SK-N-SH (cell line): Measurements from ENCODE around the gene STK16. TPM values are rescaled to one million over a fixed set of nuclear protein-coding genes. Genes with fewer than 3 reads are reported as not detected.

Experiments used
- CTCF ChIA-PET: fragments of 300-600, 350-600 bp; formaldehyde crosslinking; extraction: SDS; loops from one replicate; lab custom pipeline; 2021; lab: Yijun Ruan, JAX
- POLR2A ChIA-PET: fragments of 350-600 bp; sonication (Branson Sonifier 250); formaldehyde crosslinking; extraction: SDS; loops from one replicate; lab custom pipeline; 2020; ENCODE audit warnings: antibody characterized with exemption, inconsistent platforms; lab: Yijun Ruan, JAX
- DNase-seq: peaks from one replicate; pipeline ENCODE4 v3.0.0; 2012
- H2AFZ ChIP-seq: fragments of 200-600 bp; sonication (generic); 2 replicates; pipeline ENCODE4 v1.8.1; 2016; ENCODE audit warnings: antibody characterized with exemption, mild to moderate bottlenecking, low read depth
- H3F3A ChIP-seq: fragments of 200-600 bp; sonication (generic); replicated peaks from 2 replicates; pipeline ENCODE3; 2016; ENCODE audit warnings: antibody characterized with exemption, mild to moderate bottlenecking; ENCODE audit not compliant: insufficient read depth
- H3K27ac ChIP-seq, 2 experiments: fragments of 200-500 bp in 1 of 2; fragments of 200-600 bp in 1 of 2; sonication (Bioruptor generic) in 1 of 2; sonication (generic), shearing (Covaris generic) in 1 of 2; 2 replicates each; pipeline versions ENCODE4 v1.5.1 to v1.6.1; 2014 to 2016; ENCODE audit warnings: low read depth in 2 of 2, inconsistent platforms in 1 of 2, low read length in 1 of 2, mild to moderate bottlenecking in 1 of 2, mixed read lengths in 1 of 2
- H3K27me3 ChIP-seq: fragments of 200-600 bp; sonication (generic), shearing (Covaris generic); 2 replicates; pipeline ENCODE4 v1.6.1; 2016; ENCODE audit warnings: mixed run types; ENCODE audit not compliant: insufficient read depth
- H3K36me3 ChIP-seq, 2 experiments: fragments of 200-500 bp in 1 of 2; fragments of 200-600 bp in 1 of 2; sonication (Bioruptor generic) in 1 of 2; sonication (generic) in 1 of 2; replicated peaks in 1 of 2; 2 replicates each; pipeline versions ENCODE3 to v1.5.1; 2014 to 2016; ENCODE audit warnings: low read length in 1 of 2, mild to moderate bottlenecking in 1 of 2; ENCODE audit not compliant: insufficient read depth in 2 of 2, control insufficient read depth in 1 of 2
- H3K4me1 ChIP-seq, 2 experiments: fragments of 200-500 bp in 1 of 2; fragments of 200-600 bp in 1 of 2; sonication (Bioruptor generic) in 1 of 2; sonication (generic), shearing (Covaris generic) in 1 of 2; 2 replicates each; pipeline versions ENCODE4 v1.5.1 to v1.6.1; 2014 to 2016; ENCODE audit warnings: low read depth in 1 of 2, low read length in 1 of 2, mixed run types in 1 of 2; ENCODE audit not compliant: insufficient read depth in 2 of 2, control insufficient read depth in 1 of 2
- H3K4me2 ChIP-seq: fragments of 200-600 bp; sonication (generic), shearing (Covaris generic); 2 replicates; pipeline ENCODE4 v1.6.1; 2017; ENCODE audit warnings: mixed run types
- H3K4me3 ChIP-seq, 2 experiments: fragments of 200-500 bp in 1 of 2; fragments of 200-600 bp in 1 of 2; sonication (Bioruptor generic) in 1 of 2; sonication (generic), shearing (Covaris generic) in 1 of 2; 2 replicates each; pipeline versions ENCODE4 v1.5.1 to v1.8.1; 2014 to 2016; ENCODE audit warnings: low read depth in 2 of 2, inconsistent platforms in 1 of 2, low read length in 1 of 2, mild to moderate bottlenecking in 1 of 2, mixed read lengths in 1 of 2, moderate library complexity in 1 of 2
- H3K79me2 ChIP-seq: fragments of 200-600 bp; sonication (generic); 2 replicates; pipeline ENCODE4 v1.8.1; 2017; ENCODE audit warnings: mild to moderate bottlenecking; ENCODE audit not compliant: insufficient read depth
- H3K9ac ChIP-seq: fragments of 200-600 bp; sonication (generic); 2 replicates; pipeline ENCODE4 v1.6.1; 2017; ENCODE audit warnings: mixed run types
- H3K9me2 ChIP-seq: fragments of 200-600 bp; sonication (generic); 2 replicates; pipeline ENCODE4 v1.6.1; 2017; ENCODE audit warnings: mixed run types
- H3K9me3 ChIP-seq: fragments of 200-600 bp; sonication (generic); 2 replicates; pipeline ENCODE4 v1.6.1; 2017; ENCODE audit warnings: mixed run types, mild to moderate bottlenecking, moderate library complexity
- H4K20me1 ChIP-seq: fragments of 200-600 bp; sonication (generic); 2 replicates; pipeline ENCODE4 v1.6.1; 2017; ENCODE audit warnings: mild to moderate bottlenecking, mixed run types; ENCODE audit not compliant: insufficient read depth
- CHD2 ChIP-seq: fragments of 150-350 bp; IDR thresholded peaks from 2 replicates; pipeline ENCODE4 v1.6.1; 2018; ENCODE audit warnings: low read length; ENCODE audit not compliant: partially characterized antibody
- ELF1 ChIP-seq: IDR thresholded peaks from 2 replicates; pipeline ENCODE4 v1.4.0; 2012
- FOXJ3 ChIP-seq: sonication (generic); formaldehyde crosslinking; IDR thresholded peaks from 2 replicates; pipeline ENCODE4 v1.5.1; 2020; ENCODE audit warnings: mild to moderate bottlenecking, missing genetic modification reagents
- FOXM1 ChIP-seq: IDR thresholded peaks from 2 replicates; pipeline ENCODE4 v1.4.0; 2012; ENCODE audit warnings: low read depth, mild to moderate bottlenecking
- GABPA ChIP-seq: IDR thresholded peaks from 2 replicates; pipeline ENCODE4 v1.4.0; 2012; ENCODE audit warnings: low read depth, mild to moderate bottlenecking
- MEF2A ChIP-seq: IDR thresholded peaks from 2 replicates; pipeline ENCODE4 v1.4.0; 2012; ENCODE audit warnings: low read depth, borderline replicate concordance
- MXI1 ChIP-seq: IDR thresholded peaks from 2 replicates; pipeline ENCODE4 v1.6.1; 2012; ENCODE audit warnings: mild to moderate bottlenecking, low read depth, low read length, improper control_type of control experiment
- NFIC ChIP-seq: IDR thresholded peaks from 2 replicates; pipeline ENCODE4 v1.4.0; 2012; ENCODE audit warnings: borderline replicate concordance
- NRF1 ChIP-seq: IDR thresholded peaks from 2 replicates; pipeline ENCODE4 v1.6.1; 2012; ENCODE audit warnings: low read depth, mild to moderate bottlenecking, low read length
- POLR2AphosphoS5 ChIP-seq: IDR thresholded peaks from 2 replicates; pipeline ENCODE4 v1.6.1; 2012; ENCODE audit warnings: low read depth, low read length
- RFX5 ChIP-seq: IDR thresholded peaks from 2 replicates; pipeline ENCODE4 v1.6.1; 2012; ENCODE audit warnings: mild to moderate bottlenecking, improper control_type of control experiment, low read length
- RXRA ChIP-seq: IDR thresholded peaks from 2 replicates; pipeline ENCODE4 v1.4.0; 2012; ENCODE audit warnings: low read depth, mild to moderate bottlenecking, borderline replicate concordance
- SIN3A ChIP-seq: IDR thresholded peaks from 2 replicates; pipeline ENCODE4 v1.6.1; 2012; ENCODE audit warnings: low read depth, mild to moderate bottlenecking, low read length, moderate library complexity, borderline replicate concordance
- TAF1 ChIP-seq: IDR thresholded peaks from 2 replicates; pipeline ENCODE4 v1.6.1; 2012; ENCODE audit warnings: low read depth, mild to moderate bottlenecking, low read length, moderate library complexity, borderline replicate concordance
- YY1 ChIP-seq: IDR thresholded peaks from 2 replicates; pipeline ENCODE4 v1.4.0; 2012; ENCODE audit warnings: low read depth, mild to moderate bottlenecking
- WGBS: methylation state at CpG from one replicate; pipeline ENCODE4 v1.1.6; 2017; ENCODE audit warnings: low lambda C conversion rate; 5-methylcytosine and 5-hydroxymethylcytosine counted together
- polyA plus RNA-seq, 3 experiments: library from polyadenylated mRNA; depleted of rRNA; stranded (reverse); fragments of >200 nt; gene quantifications; 2 replicates each; pipeline ENCODE4 v1.2.3, GENCODE V29; 2012
- TF ChIP-seq, protein P1 (sequence below): IDR thresholded peaks from 2 replicates; pipeline ENCODE4 v1.4.0; 2012; ENCODE audit warnings: low read depth, borderline replicate concordance
- TF ChIP-seq, protein P2 (sequence below): IDR thresholded peaks from 2 replicates; pipeline ENCODE4 v1.4.0; 2012; ENCODE audit warnings: low read depth
- TF ChIP-seq, protein P3 (sequence below): IDR thresholded peaks from 2 replicates; pipeline ENCODE4; 2012
- TF ChIP-seq, protein P4 (sequence below): IDR thresholded peaks from 2 replicates; pipeline ENCODE4 v1.4.0; 2012; ENCODE audit warnings: low read depth, borderline replicate concordance
- TF ChIP-seq, protein P5 (sequence below): fragments of 150-350 bp; IDR thresholded peaks from 2 replicates; pipeline ENCODE4 v1.6.1; 2016; ENCODE audit warnings: mild to moderate bottlenecking, low read depth, low read length

The STK16 gene
- polyA plus RNA-seq, 1 of the 3 experiments (the other 2 are of a cell fraction), result 57.6 TPM

DNA sequence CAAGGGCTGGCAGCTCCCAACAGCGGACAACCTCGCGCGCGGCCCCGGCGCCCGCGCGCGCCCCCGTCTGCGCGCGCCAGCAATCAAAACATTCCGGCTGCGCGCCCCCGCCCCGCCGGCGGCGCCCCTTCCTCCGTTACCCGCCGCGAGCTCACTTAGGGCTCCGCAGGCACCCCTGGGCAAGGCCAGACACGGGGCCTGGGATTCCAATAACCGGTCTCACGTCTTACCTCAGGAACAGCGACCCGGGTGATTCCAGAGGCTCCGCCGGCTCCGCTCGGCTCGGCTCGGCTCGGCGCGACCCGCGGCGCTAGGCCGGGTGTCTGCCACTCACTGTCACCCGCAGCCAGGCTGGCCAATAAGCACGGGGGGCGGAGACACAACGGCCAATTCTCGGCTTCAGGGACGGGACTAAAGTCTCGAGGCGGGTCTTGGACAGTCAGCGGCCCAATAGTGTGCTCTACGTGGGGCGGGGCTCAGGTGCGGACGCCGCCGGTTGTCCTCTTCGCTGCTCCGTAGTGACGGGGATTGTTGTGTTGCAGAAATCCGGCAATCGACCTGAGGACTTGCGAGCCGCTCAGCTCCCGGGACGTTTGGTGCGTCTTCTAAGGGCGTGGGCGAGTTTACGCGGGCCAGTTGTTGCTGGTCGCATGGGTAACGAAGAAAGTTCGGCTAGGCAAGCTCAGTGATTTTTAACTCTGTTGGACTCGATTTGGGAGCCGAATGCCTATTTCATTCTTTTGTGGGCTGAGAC is 15.8 kb upstream of the STK16 start, which contains the start of the genes ANKZF1 and ATG9A:
Gene ANKZF1, plus strand, starts transcription at position 502 of the 754 bp plus-strand sequence. CDS start 452 bp downstream, outside the sequence.
Gene ATG9A, minus strand, starts transcription at position 332 of the 754 bp plus-strand sequence. CDS start 1,612 bp downstream, outside the sequence.
- H3K4me3 ChIP-seq, result peak within 1 kb of the TSS; percentile 82 to 87
- POLR2A ChIA-PET, result interaction anchor here (0.6 to 2.7 kb wide), 6 partner anchors 11 to 268 kb away, joined by 3 to 23 read pairs (median 7); partner anchors contain the start of genes ABCB6, CNPPD1, GLB1L and STK16
- CTCF ChIA-PET, result interaction anchor here (0.8 to 5.1 kb wide), 10 partner anchors 10 to 200 kb away, joined by 3 to 40 read pairs (median 4); partner anchors contain the start of gene ABCB6
- no peaks in the 10 kb centered on the region for H4K20me1 ChIP-seq
- H2AFZ ChIP-seq, result peak within 1 kb of the TSS; percentile 80
- H3K27ac ChIP-seq, result peak within 1 kb of the TSS; percentile 74 to 77
- no peaks in the 10 kb centered on the region for H3K27me3 ChIP-seq
- H3K4me2 ChIP-seq, result peak within 1 kb of the TSS; percentile 98
- DNase-seq, result peak; percentile 98
- H3F3A ChIP-seq, result peaks cover 11% of the 10 kb centered on the region
- TF ChIP-seq NFIC (0 out of 2 replicates have a peak, but pooled peaks have one; percentile 34), TAF1 (peak; percentile 68), YY1 (no peak), FOXJ3 (CRISPR knock-in tag) (no peak; the same call in 1 of the 2 replicates), FOXM1 (no peak), POLR2AphosphoS5 (peak; percentile 82), RXRA (no peak), MEF2A (no peak), GABPA (0 out of 2 replicates have a peak, but pooled peaks have one; percentile 31), MXI1 (peak; percentile 86), NRF1 (peak; percentile 49), ELF1 (peak; percentile 56; the same call in 1 of the 2 replicates), RFX5 (peak; percentile 90), CHD2 (peak; percentile 92), SIN3A (peak; percentile 93; the same call in 1 of the 2 replicates)
- TF ChIP-seq, protein P1, sequence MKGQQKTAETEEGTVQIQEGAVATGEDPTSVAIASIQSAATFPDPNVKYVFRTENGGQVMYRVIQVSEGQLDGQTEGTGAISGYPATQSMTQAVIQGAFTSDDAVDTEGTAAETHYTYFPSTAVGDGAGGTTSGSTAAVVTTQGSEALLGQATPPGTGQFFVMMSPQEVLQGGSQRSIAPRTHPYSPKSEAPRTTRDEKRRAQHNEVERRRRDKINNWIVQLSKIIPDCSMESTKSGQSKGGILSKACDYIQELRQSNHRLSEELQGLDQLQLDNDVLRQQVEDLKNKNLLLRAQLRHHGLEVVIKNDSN, result no peak
- TF ChIP-seq, protein P2, sequence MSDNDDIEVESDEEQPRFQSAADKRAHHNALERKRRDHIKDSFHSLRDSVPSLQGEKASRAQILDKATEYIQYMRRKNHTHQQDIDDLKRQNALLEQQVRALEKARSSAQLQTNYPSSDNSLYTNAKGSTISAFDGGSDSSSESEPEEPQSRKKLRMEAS, result peak; percentile 57
- TF ChIP-seq, protein P3, sequence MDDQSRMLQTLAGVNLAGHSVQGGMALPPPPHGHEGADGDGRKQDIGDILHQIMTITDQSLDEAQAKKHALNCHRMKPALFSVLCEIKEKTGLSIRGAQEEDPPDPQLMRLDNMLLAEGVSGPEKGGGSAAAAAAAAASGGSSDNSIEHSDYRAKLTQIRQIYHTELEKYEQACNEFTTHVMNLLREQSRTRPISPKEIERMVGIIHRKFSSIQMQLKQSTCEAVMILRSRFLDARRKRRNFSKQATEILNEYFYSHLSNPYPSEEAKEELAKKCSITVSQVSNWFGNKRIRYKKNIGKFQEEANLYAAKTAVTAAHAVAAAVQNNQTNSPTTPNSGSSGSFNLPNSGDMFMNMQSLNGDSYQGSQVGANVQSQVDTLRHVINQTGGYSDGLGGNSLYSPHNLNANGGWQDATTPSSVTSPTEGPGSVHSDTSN, result peak; percentile 100
- TF ChIP-seq, protein P4, sequence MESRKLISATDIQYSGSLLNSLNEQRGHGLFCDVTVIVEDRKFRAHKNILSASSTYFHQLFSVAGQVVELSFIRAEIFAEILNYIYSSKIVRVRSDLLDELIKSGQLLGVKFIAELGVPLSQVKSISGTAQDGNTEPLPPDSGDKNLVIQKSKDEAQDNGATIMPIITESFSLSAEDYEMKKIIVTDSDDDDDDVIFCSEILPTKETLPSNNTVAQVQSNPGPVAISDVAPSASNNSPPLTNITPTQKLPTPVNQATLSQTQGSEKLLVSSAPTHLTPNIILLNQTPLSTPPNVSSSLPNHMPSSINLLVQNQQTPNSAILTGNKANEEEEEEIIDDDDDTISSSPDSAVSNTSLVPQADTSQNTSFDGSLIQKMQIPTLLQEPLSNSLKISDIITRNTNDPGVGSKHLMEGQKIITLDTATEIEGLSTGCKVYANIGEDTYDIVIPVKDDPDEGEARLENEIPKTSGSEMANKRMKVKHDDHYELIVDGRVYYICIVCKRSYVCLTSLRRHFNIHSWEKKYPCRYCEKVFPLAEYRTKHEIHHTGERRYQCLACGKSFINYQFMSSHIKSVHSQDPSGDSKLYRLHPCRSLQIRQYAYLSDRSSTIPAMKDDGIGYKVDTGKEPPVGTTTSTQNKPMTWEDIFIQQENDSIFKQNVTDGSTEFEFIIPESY, result peak; percentile 65; the same call in 1 of the 2 replicates
- TF ChIP-seq, protein P5, sequence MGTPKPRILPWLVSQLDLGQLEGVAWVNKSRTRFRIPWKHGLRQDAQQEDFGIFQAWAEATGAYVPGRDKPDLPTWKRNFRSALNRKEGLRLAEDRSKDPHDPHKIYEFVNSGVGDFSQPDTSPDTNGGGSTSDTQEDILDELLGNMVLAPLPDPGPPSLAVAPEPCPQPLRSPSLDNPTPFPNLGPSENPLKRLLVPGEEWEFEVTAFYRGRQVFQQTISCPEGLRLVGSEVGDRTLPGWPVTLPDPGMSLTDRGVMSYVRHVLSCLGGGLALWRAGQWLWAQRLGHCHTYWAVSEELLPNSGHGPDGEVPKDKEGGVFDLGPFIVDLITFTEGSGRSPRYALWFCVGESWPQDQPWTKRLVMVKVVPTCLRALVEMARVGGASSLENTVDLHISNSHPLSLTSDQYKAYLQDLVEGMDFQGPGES, result peak; percentile 83
- H3K4me1 ChIP-seq, result peaks cover 3 to 16% of the 10 kb centered on the region in 2 experiments; a peak in 1 of 4 replicates
- no peaks in the 10 kb centered on the region for H3K9me3 ChIP-seq
- peaks cover 9 to 39% of the 10 kb centered on the region in 2 experiments for H3K36me3 ChIP-seq
- peaks cover 27% of the 10 kb centered on the region for H3K79me2 ChIP-seq
- H3K9ac ChIP-seq, result peak within 1 kb of the TSS; percentile 78
- no peaks in the 10 kb centered on the region for H3K9me2 ChIP-seq
- under 1% methylated on average over 36 of the region's 80 CpGs for WGBS
